Epidermal melanocyte (primary cell): ENCODE measurements around the gene ISL2.
A peak's percentile ranks its signal among the peaks of the same experiment; 100 is the strongest.
"Not testable (repeated sequence)": the region's sequence is repeated elsewhere in the genome, so short reads cannot be mapped to it uniquely, and the experiment has no call there.

Experiments
- DNase-seq: peaks from one replicate; pipeline ENCODE4 v3.0.0; 2011; ENCODE audit warnings: low spot score; ENCODE audit not compliant: insufficient read length

The ISL2 gene

DNA sequence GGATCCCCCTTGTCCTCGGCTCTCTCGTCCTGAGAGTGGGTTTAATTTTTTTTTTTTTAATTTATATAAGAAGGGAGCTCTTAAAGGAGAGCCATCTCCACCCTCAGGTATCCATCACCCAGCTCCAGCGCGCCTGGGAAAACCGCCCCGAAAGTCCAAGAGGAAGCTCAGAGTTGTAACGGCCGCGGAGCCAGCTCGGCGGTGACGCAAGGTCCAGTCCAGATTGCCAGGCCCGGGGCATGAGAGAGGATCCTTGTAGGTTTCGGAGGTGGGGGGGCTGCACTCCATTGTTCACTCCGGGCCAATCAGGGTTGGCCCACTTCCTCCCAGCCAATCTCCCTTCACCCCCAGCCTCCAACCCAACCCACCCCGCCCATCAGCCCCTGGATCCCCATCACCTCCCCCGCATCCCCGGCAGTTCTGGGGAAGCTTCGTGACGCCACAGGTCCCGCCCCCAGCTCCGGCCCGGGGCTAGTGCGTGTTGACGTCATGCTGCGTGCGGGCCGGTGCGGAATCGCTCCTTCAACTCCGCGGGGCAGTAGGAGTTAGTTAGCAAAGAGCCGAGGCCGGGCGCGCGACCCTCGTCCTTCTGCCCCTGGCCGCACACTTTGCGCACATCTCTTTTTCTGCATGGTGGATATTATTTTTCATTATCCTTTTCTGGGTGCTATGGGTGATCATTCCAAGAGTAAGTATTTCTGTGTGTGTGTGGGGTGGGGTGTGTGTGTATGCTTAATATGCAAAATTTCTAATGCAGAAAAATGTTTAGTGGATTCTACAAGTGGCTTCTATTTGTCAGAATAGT lies at the start of gene ISL2:
ISL2 (plus strand) TSS at position 520 of the 805 bp plus-strand sequence; CDS start at position 631, 111 bp downstream.
- DNase-seq = peak; percentile 86

DNA sequence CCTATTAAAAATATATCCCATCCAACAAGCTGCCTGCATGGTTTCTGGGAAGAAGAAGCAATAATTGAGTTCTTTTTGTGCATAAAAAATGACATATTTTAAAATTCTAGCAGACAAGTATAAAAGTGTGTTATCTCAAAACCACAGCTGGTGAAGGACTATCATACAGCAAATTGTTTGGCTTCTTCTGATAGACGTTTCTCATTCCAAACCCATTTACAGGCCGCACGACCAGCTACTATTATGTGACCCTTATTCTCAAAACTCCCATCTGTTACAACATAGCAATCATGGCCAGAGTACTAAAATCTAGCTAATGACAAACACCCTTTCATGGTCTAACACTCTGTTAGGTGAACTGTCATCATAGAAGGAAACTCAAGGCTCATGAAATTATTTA lies 47.0 kb upstream of the ISL2 start:
- DNase-seq = no peak

DNA sequence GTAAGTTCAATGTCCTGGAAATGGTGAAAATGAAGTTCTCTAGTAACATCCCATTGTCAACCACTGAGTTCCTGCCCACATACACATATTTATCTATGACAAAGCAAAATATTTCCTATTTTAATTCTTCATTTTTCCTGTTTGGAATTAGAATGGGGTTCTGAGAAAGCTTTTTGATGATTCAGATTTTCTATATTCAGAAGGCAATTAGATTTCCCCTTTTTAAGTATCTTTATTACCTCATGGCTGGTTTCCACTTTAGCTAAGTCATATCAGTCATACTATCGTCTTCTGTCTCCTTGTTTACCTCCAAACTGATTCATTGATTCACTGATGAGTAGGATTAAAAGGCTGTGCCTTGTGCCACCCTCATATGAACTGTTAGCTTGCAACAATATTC lies 43.2 kb upstream of the ISL2 start:
- no peak for DNase-seq

DNA sequence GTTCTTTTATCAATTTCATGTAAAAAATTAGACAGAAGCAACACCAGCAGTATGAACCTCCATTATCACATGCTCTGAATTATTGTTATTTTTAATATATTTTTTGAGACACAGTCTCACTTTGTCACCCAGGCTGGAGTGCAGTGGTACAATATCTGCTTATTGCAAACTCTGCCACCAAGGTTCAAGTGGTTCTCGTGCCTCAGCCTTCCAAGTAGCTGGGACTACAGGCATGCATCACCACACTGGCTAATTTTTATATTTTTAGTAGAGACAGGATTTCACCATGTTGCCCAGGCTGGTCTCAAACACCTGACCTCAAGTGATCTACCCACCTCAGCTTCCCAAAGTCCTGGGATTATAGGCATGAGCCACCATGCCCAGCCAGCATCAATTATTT lies 42.1 kb upstream of the ISL2 start:
- not testable (repeated sequence) for DNase-seq

DNA sequence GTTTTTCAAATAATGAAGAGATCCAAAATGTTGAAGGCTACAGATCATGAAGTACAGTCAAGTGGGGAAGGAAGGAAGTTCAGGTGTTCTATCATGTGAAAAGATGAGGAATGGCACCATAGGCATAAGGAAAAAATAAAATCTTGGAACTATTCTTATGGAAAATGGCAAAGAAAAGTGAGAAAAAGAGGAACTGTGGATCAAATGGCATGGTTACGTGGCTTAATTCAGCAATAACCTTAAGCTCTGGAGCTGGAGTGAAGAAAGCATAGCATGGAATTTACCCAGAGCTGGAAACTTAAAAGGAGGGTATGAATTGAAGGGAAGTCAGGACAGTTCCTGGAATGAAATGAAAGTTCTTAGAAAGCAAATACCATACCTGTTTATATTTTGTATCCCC lies 39.7 kb upstream of the ISL2 start:
- no peak for DNase-seq

DNA sequence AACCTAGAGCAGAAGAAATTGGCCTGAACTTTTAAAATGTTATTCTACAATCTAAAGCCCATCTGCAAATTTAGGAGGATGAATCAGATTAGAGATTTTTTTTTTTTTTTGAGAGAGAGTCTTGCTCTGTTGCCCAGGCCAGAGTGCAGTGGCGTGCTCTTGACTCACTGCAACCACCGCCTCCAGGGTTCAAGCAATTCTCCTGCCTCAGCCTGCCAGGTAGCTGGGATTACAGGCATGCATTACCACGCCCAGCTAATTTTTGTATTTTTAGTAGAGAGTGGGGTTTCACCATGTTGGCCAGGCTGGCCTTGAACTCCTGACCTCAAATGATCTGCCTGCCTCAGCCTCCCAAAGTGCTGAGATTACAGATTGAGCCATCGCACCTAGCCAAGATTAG lies 38.6 kb upstream of the ISL2 start:
- not testable (repeated sequence) for DNase-seq

DNA sequence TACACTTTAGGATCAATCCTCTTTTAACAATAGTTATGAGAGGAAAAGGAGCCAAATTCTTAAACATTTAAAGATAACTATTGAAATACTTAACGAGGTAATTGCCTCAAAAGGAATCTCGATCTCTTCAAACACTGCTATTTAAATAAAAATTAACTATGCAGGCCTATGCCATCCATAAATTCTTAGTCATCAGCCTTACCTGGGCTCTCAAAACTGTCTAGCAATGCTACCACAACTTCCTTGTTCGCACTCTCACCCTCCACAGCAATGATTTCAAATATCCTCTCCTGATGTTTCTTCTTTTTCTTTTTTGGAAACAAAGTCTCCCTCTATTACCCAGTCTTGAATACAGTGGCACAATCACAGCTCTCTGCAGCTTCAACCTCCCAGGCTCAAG lies 37.6 kb upstream of the ISL2 start:
- no peak for DNase-seq

DNA sequence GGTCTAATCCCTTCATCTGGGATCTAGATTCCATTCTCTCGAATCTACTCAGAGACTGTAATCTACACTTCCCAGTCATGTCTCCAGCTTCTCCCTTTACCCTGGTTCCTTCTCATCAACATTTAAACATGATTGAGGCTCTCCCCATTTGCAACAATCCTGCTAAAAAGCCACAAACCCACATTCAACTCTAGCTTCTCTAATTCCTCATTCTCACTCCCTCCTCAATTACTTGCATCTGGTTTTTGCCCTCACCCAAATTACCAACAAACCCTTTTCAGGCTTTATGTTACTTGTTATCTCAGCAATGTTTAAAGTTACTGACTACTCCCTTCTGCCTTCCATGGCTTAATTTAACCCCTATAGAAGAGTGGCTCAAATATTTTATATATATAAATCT lies 36.8 kb upstream of the ISL2 start:
- DNase-seq = no peak

DNA sequence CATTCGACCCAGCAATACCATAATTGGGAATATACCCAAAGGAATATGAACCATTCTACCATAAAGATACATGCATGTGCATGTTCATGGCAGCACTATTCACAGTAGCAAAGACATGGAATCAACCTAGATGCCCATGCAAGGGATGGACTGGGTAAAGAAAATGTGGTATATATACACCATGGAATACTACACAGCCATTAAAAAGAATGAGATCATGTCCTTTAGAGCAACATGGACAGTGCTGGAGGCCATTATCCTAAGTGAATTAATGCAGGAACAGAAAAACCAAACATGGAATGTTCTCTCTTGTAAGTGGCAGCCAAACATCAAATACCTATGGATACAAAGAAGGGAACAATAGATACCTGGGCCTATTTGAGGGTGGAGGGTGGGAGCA lies 32.7 kb upstream of the ISL2 start:
- DNase-seq = no peak

DNA sequence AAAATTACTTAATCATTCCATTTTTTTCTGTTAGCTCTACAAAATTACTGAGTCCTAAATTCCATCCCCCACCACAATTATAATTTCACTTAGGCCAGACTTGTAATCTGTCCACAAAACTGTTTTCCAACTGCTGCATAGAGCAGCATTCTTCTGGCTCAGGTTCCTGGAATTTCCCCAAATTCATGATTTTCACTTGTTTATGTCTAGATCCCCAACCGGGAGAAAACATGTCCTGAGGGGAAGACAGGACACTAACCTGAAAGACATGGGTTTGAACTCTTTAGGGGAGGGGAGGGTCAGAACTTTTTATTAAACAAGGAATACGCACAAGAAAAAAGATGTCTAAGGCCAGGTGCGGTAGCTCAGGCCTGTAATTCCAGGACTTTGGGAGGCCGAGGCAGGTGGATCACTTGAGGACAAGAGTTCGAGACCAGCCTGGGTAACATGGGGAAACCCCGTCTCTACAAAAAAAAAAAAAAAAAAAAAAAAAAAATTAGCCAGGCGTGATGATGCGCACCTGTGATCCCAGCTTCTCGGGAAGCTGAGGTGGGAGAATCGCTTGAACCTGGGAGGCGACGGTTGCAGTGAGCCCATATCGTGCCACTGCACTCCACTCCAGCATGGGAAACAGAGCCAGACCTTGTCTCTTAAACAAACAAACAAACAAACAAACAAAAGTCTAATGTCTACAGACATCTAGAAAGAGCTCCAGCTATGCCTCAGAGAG lies 26.8 kb upstream of the ISL2 start:
- no peak for DNase-seq

DNA sequence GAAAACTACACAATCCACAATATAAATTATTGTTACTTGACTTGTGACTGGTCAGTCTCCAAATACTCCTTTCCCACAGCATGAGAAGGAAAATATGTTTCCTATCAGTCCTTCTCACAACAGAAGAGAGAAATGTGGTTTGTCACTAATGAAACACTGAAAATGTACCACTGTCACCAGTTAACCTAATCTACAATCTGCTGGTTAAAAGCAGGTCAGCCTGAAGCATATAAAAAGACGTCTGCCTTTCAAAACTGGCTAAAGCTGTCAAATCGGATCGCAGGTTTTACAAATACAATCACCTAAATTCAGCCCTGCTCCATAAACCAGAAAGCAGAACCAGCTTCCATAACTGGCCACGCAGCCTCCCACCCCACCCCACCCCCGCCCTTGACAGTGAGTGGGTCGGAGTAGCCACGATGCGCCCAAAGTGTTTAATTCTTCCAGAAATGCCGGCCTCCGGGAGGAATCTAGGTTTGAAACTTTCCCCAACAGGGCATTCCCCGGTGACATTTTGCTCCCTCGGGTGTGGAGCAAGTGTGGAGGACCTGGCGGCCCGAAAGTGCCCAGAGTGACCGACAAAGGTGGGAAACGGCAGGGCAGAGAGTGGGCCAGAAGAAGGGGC lies 26.0 kb upstream of the ISL2 start:
- DNase-seq = no peak

DNA sequence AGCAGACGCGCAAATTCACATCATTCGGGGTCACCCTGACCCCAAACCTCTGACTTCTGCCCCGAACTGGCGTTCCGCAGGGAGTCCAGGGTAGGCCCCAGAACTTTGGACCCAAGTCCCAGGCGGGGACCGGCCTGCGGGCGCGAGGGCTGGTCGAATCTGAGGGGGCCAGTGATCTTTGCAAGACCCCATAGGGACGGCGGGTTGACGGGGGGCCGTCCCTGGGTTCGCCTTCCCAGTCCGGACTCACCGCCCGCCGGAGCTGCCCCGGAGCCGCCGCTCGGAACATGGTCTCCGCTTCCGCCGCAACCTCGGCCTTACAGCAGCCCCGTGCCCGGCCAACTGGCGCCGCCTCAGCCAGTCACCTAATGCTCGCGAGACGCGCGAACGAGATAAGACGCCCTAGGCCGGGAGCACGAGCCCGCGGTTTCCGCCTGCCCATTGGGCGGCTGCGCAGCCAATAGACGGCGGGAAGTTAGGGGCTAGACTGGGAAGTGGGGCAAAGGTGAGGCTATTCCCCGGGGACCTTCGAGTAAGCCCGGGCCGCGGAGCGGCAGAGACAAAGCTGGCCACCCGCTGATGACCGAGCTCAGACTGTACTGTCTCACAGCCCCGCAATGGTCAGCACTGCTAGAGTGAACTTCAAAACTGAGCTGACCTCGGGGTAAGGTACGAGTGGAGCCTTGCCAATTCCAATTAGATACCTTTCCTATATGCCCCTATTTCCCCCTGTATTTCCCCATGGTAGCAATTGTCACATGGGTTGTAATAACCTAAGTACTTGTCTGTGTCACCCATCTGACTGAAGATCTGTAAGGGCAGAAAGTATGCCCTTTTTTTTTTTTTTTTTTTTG lies 25.2 kb upstream of the ISL2 start, which contains the start of gene ETFA:
ETFA (minus strand) TSS at position 370 of the 854 bp plus-strand sequence; CDS start at position 289, 81 bp downstream.
- peak; percentile 95 for DNase-seq

DNA sequence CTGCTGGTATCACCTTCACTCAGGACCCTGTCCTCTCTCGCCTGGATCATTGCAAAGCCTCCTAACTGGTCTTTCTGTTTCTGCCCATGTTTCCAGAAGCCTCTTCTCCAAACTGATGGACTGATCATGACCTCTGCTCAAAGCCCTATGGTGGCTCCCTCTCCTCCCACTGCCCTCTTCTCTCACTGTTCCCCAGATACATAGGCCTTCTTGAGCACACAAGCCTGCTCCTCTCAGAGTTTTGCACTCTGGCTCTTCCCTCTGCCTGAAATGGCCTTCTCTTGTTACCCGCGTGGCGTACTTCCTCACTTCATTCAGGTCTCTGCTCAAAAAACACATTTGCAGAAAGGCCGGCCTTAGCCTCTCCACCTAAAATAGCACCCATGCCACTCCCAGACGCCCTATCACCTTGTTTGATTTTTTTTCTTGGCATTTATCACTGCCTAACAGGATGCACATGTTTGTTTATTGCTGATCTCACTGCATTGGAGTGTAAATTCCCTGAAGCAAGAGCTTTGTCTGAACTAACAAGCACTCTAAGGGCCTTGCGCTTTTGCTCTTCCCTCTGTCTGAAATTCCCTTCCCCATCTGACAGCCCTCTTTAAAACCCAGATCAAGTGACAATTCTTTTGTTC lies 23.9 kb upstream of the ISL2 start:
- DNase-seq = no peak

DNA sequence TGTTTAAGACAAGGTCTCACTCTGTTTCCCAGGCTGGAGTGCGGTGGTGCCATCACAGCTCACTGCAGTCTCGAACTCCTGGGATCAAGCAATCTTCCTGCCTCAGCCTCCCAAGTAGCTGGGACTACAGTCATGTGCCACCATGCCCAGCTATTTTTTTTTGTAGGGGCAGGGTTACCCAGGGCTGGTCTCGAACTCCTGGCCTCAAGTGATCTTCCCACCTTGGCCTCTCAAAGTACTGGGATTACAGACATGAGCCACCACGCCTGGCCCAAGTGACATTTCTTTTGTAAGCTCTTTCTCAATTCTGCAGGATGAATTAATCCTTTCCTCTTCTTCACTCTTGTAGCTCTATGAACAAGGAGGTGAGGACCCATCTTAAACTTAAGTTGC lies 23.4 kb upstream of the ISL2 start:
- not testable (repeated sequence) for DNase-seq

DNA sequence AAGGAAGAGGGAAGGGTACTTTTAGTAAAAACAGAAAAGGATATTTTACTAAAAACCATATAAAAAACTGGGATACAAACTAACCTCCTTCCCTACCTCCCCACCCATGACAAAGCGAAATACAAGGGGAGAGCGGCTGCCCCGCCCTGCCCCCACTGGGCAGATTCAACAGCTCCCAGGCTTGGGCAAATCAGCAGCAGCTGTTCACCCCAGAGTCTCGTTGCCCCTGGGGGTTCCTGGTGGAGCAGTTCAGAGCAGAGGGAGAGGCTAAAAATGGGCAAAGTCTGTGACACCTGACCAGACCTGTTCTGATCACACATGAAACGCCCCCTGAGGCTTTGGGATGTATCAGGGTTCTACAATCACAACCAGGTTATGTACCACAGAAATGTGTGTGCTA lies 22.8 kb upstream of the ISL2 start:
- DNase-seq = no peak

DNA sequence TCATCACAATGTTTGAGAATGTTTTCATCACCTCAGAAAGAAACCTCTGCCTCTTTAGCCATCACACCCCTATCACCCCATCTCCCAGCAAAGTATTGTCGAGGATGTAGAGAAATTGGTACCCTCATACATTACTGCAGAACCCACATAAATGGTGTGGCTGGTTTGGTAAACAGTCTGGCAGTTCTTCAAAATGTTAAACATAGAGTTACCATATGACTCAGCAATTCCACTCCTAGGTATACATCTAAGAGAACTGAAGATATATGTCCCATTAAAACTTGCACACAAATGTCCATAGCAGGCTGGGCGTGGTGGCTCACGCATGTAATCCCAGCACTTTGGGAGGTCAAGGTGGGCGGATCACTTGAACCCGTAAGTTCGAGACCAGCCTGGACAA lies 16.6 kb upstream of the ISL2 start:
- no peak for DNase-seq

DNA sequence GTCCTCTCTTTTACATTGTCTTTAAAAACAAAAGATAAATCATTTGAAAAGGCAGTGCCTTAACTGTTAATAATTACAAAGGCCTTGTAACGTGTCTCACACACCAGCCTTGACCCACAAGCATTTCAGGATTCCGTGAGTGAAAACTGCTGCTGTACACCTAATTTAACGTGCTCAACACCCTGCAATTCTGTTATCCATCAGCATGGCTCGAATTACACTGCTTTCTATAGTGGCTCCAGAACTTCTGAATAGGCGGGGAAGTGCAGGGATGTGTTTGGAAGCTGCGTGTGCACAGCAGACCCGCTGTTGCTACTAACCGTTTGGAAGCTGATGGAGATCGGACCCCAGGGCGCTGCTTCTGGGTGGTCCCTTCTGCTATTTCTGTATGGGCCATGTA lies 15.4 kb upstream of the ISL2 start:
- no peak for DNase-seq

DNA sequence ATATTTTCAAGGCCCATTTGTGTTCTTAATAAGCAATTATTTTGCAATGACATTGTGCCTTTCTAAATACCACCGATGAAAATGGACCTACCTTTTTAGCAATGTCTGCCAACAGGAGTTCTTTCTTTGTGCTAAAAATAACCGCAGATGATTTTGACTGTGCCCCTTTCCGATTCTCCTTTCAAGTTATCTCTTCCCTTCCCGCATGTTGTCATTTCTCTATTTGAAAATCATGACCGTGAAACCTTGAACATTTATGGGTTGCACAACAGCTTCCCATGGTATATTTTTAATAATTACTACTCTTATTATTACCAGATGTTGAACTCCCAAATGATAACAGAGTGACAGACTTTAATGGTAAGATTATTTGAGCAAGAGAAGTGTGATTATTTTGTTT lies 15.0 kb upstream of the ISL2 start:
- no peak for DNase-seq

DNA sequence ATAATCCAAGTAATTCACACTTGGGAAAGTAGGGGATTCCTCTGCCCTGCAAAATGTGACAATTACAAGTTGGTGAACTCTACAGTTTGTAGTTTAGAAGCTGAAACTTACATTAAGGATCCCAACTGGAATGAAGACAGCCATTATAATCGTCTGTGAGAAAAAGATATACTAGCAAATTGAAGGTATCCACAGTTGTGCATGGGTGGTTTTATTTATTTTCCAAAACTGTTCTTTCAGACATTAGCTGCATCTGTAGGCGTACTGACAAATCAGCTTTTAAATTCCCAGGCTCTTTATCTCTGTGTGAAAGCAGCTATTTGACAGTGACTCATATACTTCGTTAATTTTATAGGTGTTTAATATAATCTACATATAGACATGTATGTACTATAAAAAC lies 12.5 kb upstream of the ISL2 start:
- DNase-seq = no peak

DNA sequence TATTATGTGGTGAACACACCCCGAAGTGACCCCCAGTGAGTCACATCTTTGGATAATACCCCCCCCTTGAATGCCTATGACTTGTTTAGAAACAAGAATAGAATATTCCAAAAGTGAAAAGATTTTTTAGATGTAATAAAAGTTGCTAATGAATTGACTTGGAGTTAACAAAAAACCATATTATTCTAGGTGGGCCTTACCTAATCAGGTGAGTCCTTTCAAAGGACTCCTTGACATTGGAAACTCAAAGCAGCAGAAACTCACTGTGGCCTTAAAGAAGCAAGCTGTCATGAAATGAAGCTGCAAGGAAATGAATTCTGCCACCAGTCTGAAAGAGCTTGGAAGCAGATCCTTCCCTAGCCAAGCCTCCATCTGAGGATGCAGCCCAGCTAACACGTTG lies 10.9 kb upstream of the ISL2 start:
- no peak for DNase-seq
